PC-3 (cell line): ENCODE measurements around the gene NDC80. TPM values are rescaled to one million over a fixed set of nuclear protein-coding genes. Genes with fewer than 3 reads are reported as not detected.

Experiments used
- ATAC-seq: fragments of 200-7000 bp; cut with Tn5 transposase; 2 replicates; pipeline ENCODE4 v1.9.1; 2020; ENCODE audit warnings: mild to moderate bottlenecking, moderate library complexity
- BruUV-seq: library from RNA; stranded (reverse); fragments of 400-500 nt; replicated peaks from 2 replicates; lab custom pipeline; 2021; lab: Mats Ljungman, UMichigan
- CTCF ChIA-PET: fragments of 300-600 bp; sonication (Branson Sonifier 250); formaldehyde crosslinking; loops from one replicate; lab custom pipeline; 2022; ENCODE audit warnings: antibody characterized with exemption; lab: Charles Lee
- POLR2A ChIA-PET: fragments of 300-600 bp; sonication (Branson Sonifier 250); formaldehyde crosslinking; loops from one replicate; lab custom pipeline; 2022; ENCODE audit warnings: antibody characterized with exemption; ENCODE audit not compliant: unreplicated experiment; lab: Charles Lee
- DNase-seq: peaks from one replicate; pipeline ENCODE4 v3.0.0-alpha.2; 2015
- H2AFZ ChIP-seq: fragments of 300-600 bp; sonication (generic); 2 replicates; pipeline ENCODE4 v1.6.0; 2016; ENCODE audit warnings: antibody characterized with exemption, low read length
- H3F3A ChIP-seq: fragments of 300-600 bp; sonication (generic); one replicate; pipeline ENCODE4 v1.6.0; 2017; ENCODE audit warnings: antibody characterized with exemption, low read length, control low read depth, mild to moderate bottlenecking; ENCODE audit not compliant: unreplicated experiment
- H3K27ac ChIP-seq: fragments of 300-600 bp; sonication (generic); 2 replicates; pipeline ENCODE4 v1.5.1; 2016; ENCODE audit warnings: mild to moderate bottlenecking, low read length
- H3K27me3 ChIP-seq: fragments of 300-600 bp; sonication (generic); 2 replicates; pipeline ENCODE4 v1.6.1; 2016; ENCODE audit warnings: low read length, mixed read lengths
- H3K36me3 ChIP-seq: fragments of 300-600 bp; sonication (generic); 2 replicates; pipeline ENCODE4 v1.6.1; 2016; ENCODE audit warnings: low read depth, mixed run types, low read length, mixed read lengths
- H3K4me1 ChIP-seq: fragments of 300-600 bp; sonication (generic); 2 replicates; pipeline ENCODE4 v1.5.1; 2016; ENCODE audit warnings: low read length; ENCODE audit not compliant: insufficient read depth
- H3K4me2 ChIP-seq: fragments of 300-600 bp; sonication (generic); 2 replicates; pipeline ENCODE4 v1.6.0; 2016; ENCODE audit warnings: low read length
- H3K4me3 ChIP-seq: fragments of 300-600 bp; sonication (generic); 2 replicates; pipeline ENCODE4 v1.5.1; 2016; ENCODE audit warnings: mild to moderate bottlenecking, low read length, mixed read lengths
- H3K79me2 ChIP-seq: fragments of 300-600 bp; sonication (generic); 2 replicates; pipeline ENCODE4 v1.6.1; 2017; ENCODE audit warnings: low read length, mixed read lengths
- H3K9ac ChIP-seq: fragments of 300-600 bp; sonication (generic); 2 replicates; pipeline ENCODE4 v1.6.0; 2016; ENCODE audit warnings: mild to moderate bottlenecking, low read length
- H3K9me2 ChIP-seq: fragments of 300-600 bp; sonication (generic); replicated peaks from 2 replicates; pipeline ENCODE4 v1.6.1; 2016; ENCODE audit warnings: mixed run types, low read length, mixed read lengths
- H3K9me3 ChIP-seq: fragments of 300-600 bp; sonication (generic); 2 replicates; pipeline ENCODE4 v1.6.1; 2016; ENCODE audit warnings: low read length, mixed read lengths
- H4K20me1 ChIP-seq: fragments of 300-600 bp; sonication (generic); 2 replicates; pipeline ENCODE4 v1.6.1; 2016; ENCODE audit warnings: low read length, mixed read lengths
- EZH2 ChIP-seq: fragments of 300-600 bp; sonication (generic); IDR thresholded peaks from one replicate; pipeline ENCODE4 v1.6.1; 2017; ENCODE audit warnings: antibody characterized with exemption, mild to moderate bottlenecking, low read length; ENCODE audit not compliant: unreplicated experiment
- EZH2phosphoT487 ChIP-seq: fragments of 300-600 bp; sonication (generic); IDR thresholded peaks from 2 replicates; pipeline ENCODE4 v1.6.1; 2018; ENCODE audit warnings: mild to moderate bottlenecking, antibody characterized with exemption, low read length, borderline replicate concordance
- intact Hi-C: fragments of 100-400 bp; cut with micrococcal nuclease; formaldehyde crosslinking; loops from 2 replicates; pipeline ENCODE4 v1.9.0; 2023
- total RNA-seq: library from RNA; depleted of rRNA; stranded (reverse); fragments of >200 nt; gene quantifications from 2 replicates; pipeline ENCODE4 v1.2.3, GENCODE V29; 2014
- TF ChIP-seq, protein P1 (sequence below): fragments of 300-600 bp; sonication (generic); conservative IDR thresholded peaks from 2 replicates; pipeline ENCODE4 v1.5.1; 2017; ENCODE audit warnings: antibody characterized with exemption, low read depth, mild to moderate bottlenecking, low read length

NDC80 gene
- total RNA-seq, 1 experiment from 2014 or later, result 53.4 TPM

DNA sequence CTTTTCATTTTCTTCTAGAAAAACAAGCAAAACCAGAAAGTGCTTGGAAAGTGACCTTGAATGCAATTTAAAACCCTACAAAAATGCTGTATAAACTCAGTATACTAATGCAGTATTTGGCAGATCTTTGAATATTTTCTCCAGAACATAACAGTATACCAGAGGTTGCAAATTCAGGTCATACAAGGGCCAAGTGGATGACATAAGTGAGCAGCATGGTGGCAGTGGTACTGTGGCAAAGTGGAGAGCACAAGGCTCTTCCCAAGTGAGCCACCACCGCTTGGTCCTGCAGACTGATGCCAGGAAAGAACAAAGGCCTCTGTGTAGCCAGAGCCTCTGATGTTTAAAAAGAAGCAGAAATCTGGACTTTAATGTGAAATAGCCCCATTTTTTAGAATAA lies 33.1 kb upstream of the NDC80 start:
- H3F3A ChIP-seq, result no peaks in the 10 kb centered on the region
- POLR2A ChIA-PET, result no interaction called here
- no peak overlapping the region for H2AFZ ChIP-seq
- no peak for DNase-seq
- no peak overlapping the region for H3K4me2 ChIP-seq
- no peaks in the 10 kb centered on the region for H3K9me3 ChIP-seq
- no peak overlapping the region for H3K4me3 ChIP-seq
- ATAC-seq, result no peak
- peaks cover 16% of the 10 kb centered on the region; the same call in 1 of the 2 replicates for H3K4me1 ChIP-seq
- H3K9me2 ChIP-seq, result no peaks in the 10 kb centered on the region
- TF ChIP-seq EZH2, result no peak
- TF ChIP-seq EZH2phosphoT487, result no peak
- TF ChIP-seq, protein P1, sequence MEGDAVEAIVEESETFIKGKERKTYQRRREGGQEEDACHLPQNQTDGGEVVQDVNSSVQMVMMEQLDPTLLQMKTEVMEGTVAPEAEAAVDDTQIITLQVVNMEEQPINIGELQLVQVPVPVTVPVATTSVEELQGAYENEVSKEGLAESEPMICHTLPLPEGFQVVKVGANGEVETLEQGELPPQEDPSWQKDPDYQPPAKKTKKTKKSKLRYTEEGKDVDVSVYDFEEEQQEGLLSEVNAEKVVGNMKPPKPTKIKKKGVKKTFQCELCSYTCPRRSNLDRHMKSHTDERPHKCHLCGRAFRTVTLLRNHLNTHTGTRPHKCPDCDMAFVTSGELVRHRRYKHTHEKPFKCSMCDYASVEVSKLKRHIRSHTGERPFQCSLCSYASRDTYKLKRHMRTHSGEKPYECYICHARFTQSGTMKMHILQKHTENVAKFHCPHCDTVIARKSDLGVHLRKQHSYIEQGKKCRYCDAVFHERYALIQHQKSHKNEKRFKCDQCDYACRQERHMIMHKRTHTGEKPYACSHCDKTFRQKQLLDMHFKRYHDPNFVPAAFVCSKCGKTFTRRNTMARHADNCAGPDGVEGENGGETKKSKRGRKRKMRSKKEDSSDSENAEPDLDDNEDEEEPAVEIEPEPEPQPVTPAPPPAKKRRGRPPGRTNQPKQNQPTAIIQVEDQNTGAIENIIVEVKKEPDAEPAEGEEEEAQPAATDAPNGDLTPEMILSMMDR, result no peak
- no peak overlapping the region for H3K27ac ChIP-seq
- intact Hi-C loops, result loop anchor here (5.0 kb wide), 1 partner anchor 56 kb away; no protein-coding TSS in a partner anchor
- H3K27me3 ChIP-seq, result no peaks in the 10 kb centered on the region
- CTCF ChIA-PET, result no interaction called here
- H4K20me1 ChIP-seq, result no peaks in the 10 kb centered on the region
- no peaks in the 10 kb centered on the region for H3K79me2 ChIP-seq
- no peaks in the 10 kb centered on the region for H3K36me3 ChIP-seq
- H3K9ac ChIP-seq, result no peak overlapping the region
- no TSS peak for BruUV-seq

DNA sequence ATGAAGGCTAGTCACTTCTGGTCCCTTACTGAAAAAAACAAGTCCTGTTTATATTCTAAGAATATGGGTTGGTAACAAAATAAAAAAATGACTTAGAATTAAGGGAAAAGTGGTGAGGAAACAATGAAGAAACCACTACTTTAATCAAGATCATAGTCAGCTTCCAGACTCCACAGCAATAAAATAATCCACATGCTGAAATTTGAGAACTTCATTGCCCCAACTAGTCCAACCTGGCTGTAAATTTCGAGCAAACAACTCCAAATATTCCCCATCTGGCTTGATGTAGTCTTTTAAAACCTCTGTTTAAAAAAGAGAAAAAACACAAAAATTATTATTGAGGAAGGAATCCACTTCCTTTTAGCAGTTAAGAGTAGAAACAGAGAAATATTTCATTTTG lies 32.5 kb upstream of the NDC80 start:
- H3K9me2 ChIP-seq, result no peaks in the 10 kb centered on the region
- CTCF ChIA-PET, result no interaction called here
- peak overlapping the region; percentile 33; the same call in 1 of the 2 replicates for H2AFZ ChIP-seq
- BruUV-seq, result no TSS peak
- POLR2A ChIA-PET, result no interaction called here
- no peak for DNase-seq
- H3K9me3 ChIP-seq, result no peaks in the 10 kb centered on the region
- intact Hi-C loops, result loop anchor here (5.0 kb wide), 1 partner anchor 57 kb away; no protein-coding TSS in a partner anchor
- H3K79me2 ChIP-seq, result no peaks in the 10 kb centered on the region
- H3K4me3 ChIP-seq, result no peak overlapping the region
- no peaks in the 10 kb centered on the region for H3K36me3 ChIP-seq
- H4K20me1 ChIP-seq, result no peaks in the 10 kb centered on the region
- ATAC-seq, result peak; percentile 67
- H3K27ac ChIP-seq, result no peak overlapping the region
- no peak overlapping the region for H3K4me2 ChIP-seq
- H3F3A ChIP-seq, result no peaks in the 10 kb centered on the region
- H3K4me1 ChIP-seq, result peaks cover 16% of the 10 kb centered on the region; the same call in 1 of the 2 replicates
- TF ChIP-seq EZH2phosphoT487 (no peak), EZH2 (no peak)
- TF ChIP-seq, protein P1, result no peak
- H3K9ac ChIP-seq, result no peak overlapping the region
- no peaks in the 10 kb centered on the region for H3K27me3 ChIP-seq

DNA sequence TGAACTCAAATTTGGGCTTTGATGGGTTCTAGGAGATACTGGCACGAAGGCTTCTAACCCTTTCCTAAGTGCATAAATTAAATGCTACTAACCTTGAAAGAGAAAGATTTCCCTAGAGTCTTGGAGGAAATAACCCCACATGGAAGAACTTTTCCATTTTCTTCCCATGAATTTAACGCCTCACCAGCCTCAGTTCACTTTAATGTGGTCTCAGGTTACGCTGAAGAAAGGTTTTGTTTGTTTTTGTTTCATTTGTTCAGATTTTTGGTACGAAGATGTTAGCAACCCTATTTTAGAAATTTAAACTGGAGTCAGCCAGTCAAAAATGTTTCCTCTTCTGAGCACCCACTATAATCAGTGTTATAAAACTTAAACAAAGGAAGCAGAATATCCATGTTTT lies 30.8 kb upstream of the NDC80 start:
- Histone ChIP-seq H3K4me3 (no peak overlapping the region), H3K9me3 (no peaks in the 10 kb centered on the region), H3F3A (no peaks in the 10 kb centered on the region), H4K20me1 (no peaks in the 10 kb centered on the region), H3K27ac (no peak overlapping the region), H3K79me2 (no peaks in the 10 kb centered on the region), H2AFZ (no peak overlapping the region), H3K4me1 (peaks cover 16% of the 10 kb centered on the region; the same call in 1 of the 2 replicates), H3K27me3 (no peaks in the 10 kb centered on the region), H3K4me2 (no peak overlapping the region), H3K36me3 (no peaks in the 10 kb centered on the region), H3K9ac (no peak overlapping the region), H3K9me2 (no peaks in the 10 kb centered on the region)
- no peak for DNase-seq
- TF ChIP-seq EZH2phosphoT487, result no peak
- TF ChIP-seq, protein P1, result no peak
- TF ChIP-seq EZH2, result no peak
- no peak for ATAC-seq
- CTCF ChIA-PET, result interaction anchor here (0.5 kb wide), 1 partner anchor 1578 kb away, joined by 3 read pairs; no protein-coding TSS in a partner anchor
- intact Hi-C loops, result loop anchor here (5.0 to 10.0 kb wide), 3 partner anchors 128 to 786 kb away; no protein-coding TSS in a partner anchor
- POLR2A ChIA-PET, result no interaction called here
- no TSS peak for BruUV-seq
